H1 (cell line): ENCODE results near the gene NYAP2. TPM values are rescaled to one million over a fixed set of nuclear protein-coding genes. Genes with fewer than 3 reads are reported as not detected.

Experiments
- CTCF ChIA-PET: fragments of 300-600 bp; sonication (Branson Sonifier 250); formaldehyde crosslinking; loops from one replicate; lab custom pipeline; 2021; ENCODE audit not compliant: partially characterized antibody; lab: Charles Lee
- POLR2A ChIA-PET: fragments of 300-600 bp; sonication (Branson Sonifier 250); formaldehyde crosslinking; loops from one replicate; lab custom pipeline; 2021; ENCODE audit warnings: inconsistent platforms; ENCODE audit not compliant: partially characterized antibody; lab: Charles Lee
- DNase-seq, 2 experiments: peaks; one replicate each; pipeline versions ENCODE4 v3.0.0 to v3.0.0-alpha.2; 2010 to 2022; ENCODE audit warnings: low spot score in 2 of 2, low read depth in 1 of 2, mixed read lengths in 1 of 2
- FAIRE-seq: peaks from 2 replicates; lab custom pipeline; 2011; peaks lifted over from hg19 to GRCh38; lab: Jason Lieb, UNC
- H2AFZ ChIP-seq: 2 replicates; pipeline ENCODE4 v1.8.1; 2012; ENCODE audit warnings: low read length, inconsistent platforms
- H2AK5ac ChIP-seq: 2 replicates; pipeline ENCODE4 v1.6.1; 2013; ENCODE audit warnings: low read depth, low read length
- H2BK120ac ChIP-seq: replicated peaks from 2 replicates; pipeline ENCODE3; 2013; ENCODE audit warnings: low read depth, low read length, inconsistent platforms
- H2BK12ac ChIP-seq: 2 replicates; pipeline ENCODE4 v1.6.1; 2013; ENCODE audit warnings: low read depth, low read length
- H2BK15ac ChIP-seq: 2 replicates; pipeline ENCODE4 v1.6.1; 2013; ENCODE audit warnings: low read length
- H2BK20ac ChIP-seq: 2 replicates; pipeline ENCODE4 v1.6.1; 2013; ENCODE audit warnings: low read length
- H2BK5ac ChIP-seq: 2 replicates; pipeline ENCODE4 v1.6.1; 2013; ENCODE audit warnings: low read depth, low read length
- H3K14ac ChIP-seq: 2 replicates; pipeline ENCODE4 v1.6.1; 2013; ENCODE audit warnings: inconsistent platforms; ENCODE audit not compliant: insufficient read length
- H3K18ac ChIP-seq: 2 replicates; pipeline ENCODE4 v1.6.1; 2013; ENCODE audit warnings: low read length; ENCODE audit errors: extremely low read depth
- H3K23ac ChIP-seq: 2 replicates; pipeline ENCODE4 v1.6.1; 2013; ENCODE audit warnings: inconsistent platforms; ENCODE audit not compliant: insufficient read length
- H3K23me2 ChIP-seq: 2 replicates; pipeline ENCODE4 v1.6.1; 2013; ENCODE audit warnings: low read depth, low read length
- H3K27ac ChIP-seq: 2 replicates; pipeline ENCODE4 v1.6.1; 2011; ENCODE audit warnings: low read depth, low read length, inconsistent platforms
- H3K27me3 ChIP-seq, 4 experiments: replicated peaks in 1 of 4; 1 replicate in 1 of 4; 2 replicates in 3 of 4; pipeline versions ENCODE4 v1.6.1 to v1.8.1; 2011 to 2013; ENCODE audit warnings: low read length in 3 of 4, mild to moderate bottlenecking in 3 of 4, inconsistent platforms in 2 of 4, mixed read lengths in 2 of 4, moderate library complexity in 1 of 4; ENCODE audit not compliant: control insufficient read depth in 3 of 4, insufficient read depth in 3 of 4; ENCODE audit errors: extremely low read depth in 1 of 4
- H3K36me3 ChIP-seq, 4 experiments: 2 replicates each; pipeline versions ENCODE4 v1.6.1 to v1.8.1; 2011 to 2013; ENCODE audit warnings: mild to moderate bottlenecking in 4 of 4, low read length in 3 of 4, moderate library complexity in 2 of 4, control low read depth in 1 of 4, inconsistent platforms in 1 of 4; ENCODE audit not compliant: insufficient read depth in 4 of 4, control insufficient read depth in 2 of 4
- H3K4ac ChIP-seq: replicated peaks from 2 replicates; pipeline ENCODE3; 2013; ENCODE audit warnings: low read length, low read depth, mixed read lengths, inconsistent platforms; ENCODE audit not compliant: insufficient read length
- H3K4me1 ChIP-seq, 4 experiments: replicated peaks in 1 of 4; 1 replicate in 1 of 4; 2 replicates in 3 of 4; pipeline versions ENCODE4 v1.6.1 to v1.8.1; 2011 to 2013; ENCODE audit warnings: low read length in 3 of 4, inconsistent platforms in 2 of 4, mixed read lengths in 1 of 4; ENCODE audit not compliant: insufficient read depth in 4 of 4, control insufficient read depth in 3 of 4
- H3K4me2 ChIP-seq, 2 experiments: 2 replicates each; pipeline versions ENCODE4 v1.6.1 to v1.8.1; 2011 to 2013; ENCODE audit warnings: low read depth in 2 of 2, low read length in 2 of 2, control low read depth in 1 of 2, inconsistent platforms in 1 of 2, mild to moderate bottlenecking in 1 of 2; ENCODE audit not compliant: insufficient read depth in 1 of 2
- H3K4me3 ChIP-seq, 4 experiments: fragments of 200-600, 300-600 bp in 1 of 4; sonication (generic), shearing (Covaris generic), sonication (Bioruptor Twin) in 1 of 4; 2 replicates each; pipeline versions ENCODE4 v1.5.1 to v1.8.1; 2011 to 2016; ENCODE audit warnings: low read length in 4 of 4, low read depth in 3 of 4, control low read depth in 2 of 4, inconsistent platforms in 2 of 4, mild to moderate bottlenecking in 2 of 4, mixed read lengths in 1 of 4, moderate library complexity in 1 of 4; ENCODE audit not compliant: insufficient read depth in 2 of 4; ENCODE audit errors: extremely low read depth in 1 of 4
- H3K56ac ChIP-seq: replicated peaks from 2 replicates; pipeline ENCODE3; 2013; ENCODE audit warnings: low read depth, mild to moderate bottlenecking, mixed read lengths, low read length, inconsistent platforms; ENCODE audit not compliant: insufficient read length
- H3K79me1 ChIP-seq: 2 replicates; pipeline ENCODE4 v1.6.1; 2013; ENCODE audit warnings: low read depth, low read length, control low read depth
- H3K79me2 ChIP-seq, 2 experiments: 2 replicates each; pipeline versions ENCODE4 v1.6.1 to v1.8.1; 2012 to 2013; ENCODE audit warnings: low read length in 2 of 2, mild to moderate bottlenecking in 2 of 2, inconsistent platforms in 1 of 2; ENCODE audit not compliant: insufficient read depth in 2 of 2, control insufficient read depth in 1 of 2
- H3K9ac ChIP-seq, 4 experiments: replicated peaks in 1 of 4; 1 replicate in 1 of 4; 2 replicates in 3 of 4; pipeline versions ENCODE4 v1.6.1 to v1.8.1; 2011 to 2013; ENCODE audit warnings: low read depth in 3 of 4, low read length in 3 of 4, control low read depth in 2 of 4, mild to moderate bottlenecking in 2 of 4, moderate library complexity in 2 of 4, inconsistent platforms in 1 of 4; ENCODE audit errors: extremely low read depth in 1 of 4
- H3K9me3 ChIP-seq, 2 experiments: 2 replicates each; pipeline versions ENCODE4 v1.6.1 to v1.8.1; 2012 to 2013; ENCODE audit warnings: mild to moderate bottlenecking in 2 of 2, moderate library complexity in 2 of 2, control low read depth in 1 of 2, inconsistent platforms in 1 of 2, low read depth in 1 of 2, low read length in 1 of 2, mixed read lengths in 1 of 2; ENCODE audit not compliant: insufficient read depth in 2 of 2
- H4K20me1 ChIP-seq, 2 experiments: replicated peaks in 1 of 2; 2 replicates each; pipeline versions ENCODE3 to v1.8.1; 2011 to 2013; ENCODE audit warnings: inconsistent platforms in 2 of 2, low read length in 2 of 2, mild to moderate bottlenecking in 1 of 2; ENCODE audit not compliant: insufficient read depth in 2 of 2, control insufficient read depth in 1 of 2
- H4K5ac ChIP-seq: 2 replicates; pipeline ENCODE4 v1.6.1; 2013; ENCODE audit warnings: low read length, low read depth, mixed read lengths, inconsistent platforms; ENCODE audit not compliant: insufficient read length
- H4K8ac ChIP-seq: 2 replicates; pipeline ENCODE4 v1.8.0; 2013; ENCODE audit warnings: mild to moderate bottlenecking, moderate library complexity, low read length, inconsistent platforms; ENCODE audit not compliant: insufficient read depth; ENCODE audit errors: extremely low read depth
- H4K91ac ChIP-seq: replicated peaks from 2 replicates; pipeline ENCODE3; 2013; ENCODE audit warnings: low read length, mixed read lengths, inconsistent platforms; ENCODE audit not compliant: insufficient read length
- ASH2L ChIP-seq: fragments of 200-600, 300-600 bp; sonication (generic); IDR thresholded peaks from one replicate; pipeline ENCODE4 v1.7.1; 2017; ENCODE audit warnings: low read length
- EGR1 ChIP-seq: IDR thresholded peaks from 2 replicates; pipeline ENCODE4 v1.6.1; 2011; ENCODE audit warnings: low read depth, low read length, borderline replicate concordance
- JUN ChIP-seq: IDR thresholded peaks from 2 replicates; pipeline ENCODE4 v1.6.1; 2011; ENCODE audit warnings: low read depth, mild to moderate bottlenecking, improper control_type of control experiment, low read length
- JUND ChIP-seq: IDR thresholded peaks from 2 replicates; pipeline ENCODE4 v1.6.1; 2011; ENCODE audit warnings: mild to moderate bottlenecking, improper control_type of control experiment, low read length
- MAFK ChIP-seq: IDR thresholded peaks from 2 replicates; pipeline ENCODE4 v1.6.1; 2012; ENCODE audit warnings: low read depth, mild to moderate bottlenecking, improper control_type of control experiment, low read length
- POU5F1 ChIP-seq: IDR thresholded peaks from 2 replicates; pipeline ENCODE4 v1.6.1; 2011; ENCODE audit warnings: low read depth, mild to moderate bottlenecking, low read length, moderate library complexity
- SIN3A ChIP-seq, 2 experiments: IDR thresholded peaks in 1 of 2; conservative IDR thresholded peaks in 1 of 2; 2 replicates each; pipeline ENCODE4 v1.6.1; 2011 to 2012; ENCODE audit warnings: low read length in 2 of 2, improper control_type of control experiment in 1 of 2, low read depth in 1 of 2, mild to moderate bottlenecking in 1 of 2
- TAF7 ChIP-seq: optimal IDR thresholded peaks from 2 replicates; pipeline ENCODE3; 2011; ENCODE audit warnings: low read depth, mild to moderate bottlenecking, inconsistent platforms, low read length, moderate library complexity, borderline replicate concordance
- TBP ChIP-seq: IDR thresholded peaks from 2 replicates; pipeline ENCODE4 v1.6.1; 2011; ENCODE audit warnings: low read depth, low read length, improper control_type of control experiment
- YY1 ChIP-seq: IDR thresholded peaks from 2 replicates; pipeline ENCODE4 v1.6.1; 2011; ENCODE audit warnings: low read depth, mild to moderate bottlenecking, low read length
- WGBS, 2 experiments: shearing (Covaris generic) in 1 of 2; methylation state at CpG; one replicate each; pipeline versions ENCODE4 v1.1.6 to v1.1.7; 2013 to 2015; ENCODE audit warnings: low lambda C conversion rate in 2 of 2, mixed read lengths in 2 of 2, inconsistent platforms in 1 of 2, low coverage in 1 of 2, missing lambda C conversion rate in 1 of 2; ENCODE audit not compliant: insufficient replicate concordance in 2 of 2, insufficient coverage in 1 of 2, insufficient read length in 1 of 2; ENCODE audit errors: extremely low coverage in 1 of 2, missing lambda C conversion rate in 1 of 2; 5-methylcytosine and 5-hydroxymethylcytosine counted together
- polyA plus RNA-seq, 7 experiments: library from polyadenylated mRNA; depleted of rRNA in 3 of 7; stranded (reverse) in 5 of 7; unstranded in 2 of 7; fragments of >200 nt in 5 of 7; fragments of 200-250 nt in 2 of 7; gene quantifications; 1 replicate in 5 of 7; 2 replicates in 1 of 7; 4 replicates in 1 of 7; pipeline versions ENCODE4 v1.2.1 to v1.2.3, GENCODE V29; 2011 to 2013; ENCODE audit warnings: missing spikeins in 2 of 7, mixed read lengths in 2 of 7
- total RNA-seq: library from RNA; stranded (reverse); fragmentation: NEBNext Ultra II Directional; extraction: Animal tissue kit (Norgen Biotek cat#: 25700); gene quantifications from 2 replicates; pipeline ENCODE4 v1.2.1, GENCODE V29; 2021
- TF ChIP-seq, protein P1 (sequence below): IDR thresholded peaks from 2 replicates; pipeline ENCODE4 v1.6.1; 2011; ENCODE audit warnings: low read depth, mild to moderate bottlenecking, low read length; ENCODE audit not compliant: insufficient read depth
- TF ChIP-seq, protein P2 (sequence below): IDR thresholded peaks from 2 replicates; pipeline ENCODE4 v1.6.1; 2012; ENCODE audit warnings: inconsistent platforms

The NYAP2 gene
- total and polyA plus RNA-seq, 2 of the 8 experiments (the other 6 are each of a cell fraction or from before 2014, with no cell fraction given): not detected

DNA sequence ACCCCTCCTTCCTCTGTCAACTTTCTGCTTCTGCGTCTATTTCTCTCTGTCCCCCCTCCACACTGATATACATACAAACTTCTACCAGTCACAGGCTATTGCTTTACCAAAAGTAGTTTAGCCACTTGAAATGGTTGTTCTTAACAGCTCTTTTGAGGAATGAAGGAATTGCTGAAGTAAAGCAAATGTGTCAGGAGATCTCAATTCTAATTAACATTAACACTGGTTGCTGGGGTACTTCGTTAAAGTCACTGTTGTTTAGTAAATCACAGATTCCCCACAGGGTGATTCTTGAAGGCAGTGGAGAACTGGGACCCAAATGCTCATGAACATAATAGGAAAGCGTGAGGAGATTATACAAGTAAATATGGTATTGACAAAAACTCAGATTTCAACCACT lies 232.8 kb downstream of the NYAP2 start:
- Histone ChIP-seq H2AFZ (no peak overlapping the region), H3K4me2 (no peak overlapping the region), H3K9ac (no peak overlapping the region), H2BK12ac (no peak overlapping the region), H3K14ac (no peak overlapping the region), H3K23me2 (no peaks in the 10 kb centered on the region), H2BK20ac (no peak overlapping the region), H4K8ac (no peak overlapping the region), H4K20me1 (no peaks in the 10 kb centered on the region), H3K27me3 (no peaks in the 10 kb centered on the region), H3K56ac (no peak overlapping the region), H3K4me3 (no peak overlapping the region), H3K27ac (no peak overlapping the region), H3K9me3 (no peaks in the 10 kb centered on the region), H3K18ac (no peak overlapping the region), H4K91ac (no peak overlapping the region), H2BK5ac (no peak overlapping the region), H3K36me3 (no peaks in the 10 kb centered on the region), H2BK15ac (no peak overlapping the region), H3K4ac (no peak overlapping the region), H3K23ac (no peak overlapping the region), H3K79me2 (no peaks in the 10 kb centered on the region), H4K5ac (no peak overlapping the region), H2BK120ac (no peak overlapping the region), H3K79me1 (no peaks in the 10 kb centered on the region), H2AK5ac (no peak overlapping the region), H3K4me1 (no peaks in the 10 kb centered on the region)
- FAIRE-seq: no peak
- CTCF ChIA-PET: no interaction called here
- WGBS, 2 experiments: 84% methylated on average over 3 of the region's 3 CpGs; no CpG with 5 or more reads in 1 of the 2 experiments
- no peak for DNase-seq
- POLR2A ChIA-PET: no interaction called here
- no peak for TF ChIP-seq EGR1
- TF ChIP-seq TBP: no peak
- TF ChIP-seq, protein P1, sequence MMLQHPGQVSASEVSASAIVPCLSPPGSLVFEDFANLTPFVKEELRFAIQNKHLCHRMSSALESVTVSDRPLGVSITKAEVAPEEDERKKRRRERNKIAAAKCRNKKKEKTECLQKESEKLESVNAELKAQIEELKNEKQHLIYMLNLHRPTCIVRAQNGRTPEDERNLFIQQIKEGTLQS: no peak
- no peak for TF ChIP-seq TAF7
- no peak for TF ChIP-seq POU5F1
- TF ChIP-seq MAFK: no peak
- no peak for TF ChIP-seq SIN3A (conservative IDR thresholded peaks at IDR 0.05 in 1 of 2, IDR thresholded peaks at IDR 0.05 in 1 of 2; ENCODE audit: low read depth in 1 of 2, low read length in 2 of 2)
- no peak for TF ChIP-seq ASH2L
- TF ChIP-seq, protein P2, sequence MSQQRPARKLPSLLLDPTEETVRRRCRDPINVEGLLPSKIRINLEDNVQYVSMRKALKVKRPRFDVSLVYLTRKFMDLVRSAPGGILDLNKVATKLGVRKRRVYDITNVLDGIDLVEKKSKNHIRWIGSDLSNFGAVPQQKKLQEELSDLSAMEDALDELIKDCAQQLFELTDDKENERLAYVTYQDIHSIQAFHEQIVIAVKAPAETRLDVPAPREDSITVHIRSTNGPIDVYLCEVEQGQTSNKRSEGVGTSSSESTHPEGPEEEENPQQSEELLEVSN: no peak
- no peak for TF ChIP-seq YY1
- no peak for TF ChIP-seq JUND
- TF ChIP-seq JUN: no peak
